HG03565 (cell line): ENCODE data around the gene MMADHC.
"Not testable (repeated sequence)": the region's sequence is repeated elsewhere in the genome, so short reads cannot be mapped to it uniquely, and the experiment has no call there.

Experiments
- ATAC-seq: cut with Tn5 transposase; IDR thresholded peaks from one replicate; pipeline ENCODE4 v1.9.1; 2021; ENCODE audit warnings: mild to moderate bottlenecking, moderate library complexity; ENCODE audit not compliant: unreplicated experiment

Gene MMADHC

GRCh38 chr2:149595056-149595963, 7.7 kb upstream of the MMADHC start:
- no peak for ATAC-seq

- ATAC-seq: no peak
These were observed 6.8 kb upstream of the MMADHC start for GRCh38 chr2:149594411-149594810.

GRCh38 chr2:149587950-149588487, 444 bp upstream of the MMADHC start:
- peak; percentile 18 for ATAC-seq

- no peak for ATAC-seq
These were observed 716 bp downstream of the MMADHC start for GRCh38 chr2:149586898-149587219.

- no peak for ATAC-seq
These were observed 1.5 kb downstream of the MMADHC start for GRCh38 chr2:149586063-149586462.

- no peak for ATAC-seq
These were observed 2.2 kb downstream of the MMADHC start for GRCh38 chr2:149585166-149585885.

GRCh38 chr2:149579972-149580882, 7.3 kb downstream of the MMADHC start:
- ATAC-seq: no peak

GRCh38 chr2:149577269-149577668, 10.3 kb downstream of the MMADHC start:
- no peak for ATAC-seq

GRCh38 chr2:149575752-149576151, 11.8 kb downstream of the MMADHC start:
- no peak for ATAC-seq

- ATAC-seq: no peak
These were observed 12.3 kb downstream of the MMADHC start for GRCh38 chr2:149575277-149575676.

GRCh38 chr2:149573760-149574159, 13.8 kb downstream of the MMADHC start:
- no peak for ATAC-seq

- ATAC-seq: no peak
These were observed 15.2 kb downstream of the MMADHC start for GRCh38 chr2:149572102-149572953.

- ATAC-seq: no peak
These were observed 19.4 kb downstream of the MMADHC start for GRCh38 chr2:149568138-149568537.

- ATAC-seq: no peak
These were observed 20.9 kb downstream of the MMADHC start for GRCh38 chr2:149566652-149567051.

- ATAC-seq: not testable (repeated sequence)
These were observed 21.9 kb downstream of the MMADHC start for GRCh38 chr2:149565625-149566024.

GRCh38 chr2:149564983-149565382, 22.6 kb downstream of the MMADHC start:
- no peak for ATAC-seq

- ATAC-seq: no peak
These were observed 23.5 kb downstream of the MMADHC start for GRCh38 chr2:149564097-149564496.

GRCh38 chr2:149562324-149562723, 25.3 kb downstream of the MMADHC start:
- peak; percentile 80 for ATAC-seq

GRCh38 chr2:149561309-149561926, 26.2 kb downstream of the MMADHC start:
- ATAC-seq: no peak
